Retinal pigment epithelial cell (primary cell): ENCODE data around the gene ELL2.
"Not testable (repeated sequence)": the region's sequence is repeated elsewhere in the genome, so short reads cannot be mapped to it uniquely, and the experiment has no call there.

Source experiments
- DNase-seq: peaks from one replicate; pipeline ENCODE4 v3.0.0-alpha.2; 2010; ENCODE audit warnings: low read depth
- H3K4me3 ChIP-seq: 2 replicates; pipeline ENCODE4 v1.5.1; 2011; ENCODE audit warnings: mild to moderate bottlenecking, low read length, control low read depth, moderate library complexity
- TF ChIP-seq, protein P1 (sequence below): conservative IDR thresholded peaks from 2 replicates; pipeline ENCODE4 v1.5.1; 2011; ENCODE audit warnings: low read depth, low read length, control low read depth, inconsistent platforms

Gene ELL2

DNA sequence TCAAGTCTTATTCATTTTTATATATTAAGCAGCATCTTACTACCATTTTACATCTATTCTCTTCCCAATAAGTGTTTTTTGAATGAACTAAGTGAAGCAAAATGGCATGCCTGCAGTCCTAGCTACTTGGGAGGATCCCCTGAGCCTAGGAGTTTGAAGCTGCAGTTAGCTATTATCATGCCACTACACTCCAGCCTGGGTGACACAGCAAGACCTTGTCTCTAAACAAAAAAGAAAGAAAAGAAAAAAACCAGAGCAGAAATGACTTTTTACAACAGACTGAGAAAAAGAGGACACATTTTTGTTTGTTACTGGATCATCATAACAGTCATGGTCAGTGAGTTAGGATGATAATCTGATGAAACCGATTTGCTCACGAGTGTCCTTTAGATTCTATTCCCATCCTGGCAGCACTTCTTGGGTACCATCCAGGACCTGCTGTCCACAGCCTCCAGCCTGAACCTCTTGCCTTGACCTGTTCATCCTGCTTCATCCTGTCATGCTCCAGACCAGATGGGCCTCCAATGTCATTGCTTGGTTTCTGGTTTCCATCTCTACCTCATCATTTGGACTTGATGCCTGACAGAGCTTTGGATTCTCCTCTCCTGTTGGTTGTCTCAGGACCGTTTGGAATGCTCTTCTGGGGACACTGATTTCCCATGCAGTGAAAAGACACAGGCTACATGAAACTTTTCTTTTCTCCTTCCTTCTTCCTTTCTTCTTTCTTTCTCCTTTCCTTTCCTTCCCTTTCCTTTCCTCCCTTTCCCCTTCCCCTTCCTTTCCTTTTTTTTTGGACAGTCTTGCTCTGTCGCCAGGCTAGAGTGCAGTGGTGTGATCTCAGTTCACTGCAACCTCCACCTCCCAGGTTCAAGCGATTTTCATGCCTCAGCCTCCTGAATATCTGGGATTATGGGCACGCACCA is 89.0 kb downstream of the ELL2 start:
- H3K4me3 ChIP-seq = no peak overlapping the region
- TF ChIP-seq, protein P1, sequence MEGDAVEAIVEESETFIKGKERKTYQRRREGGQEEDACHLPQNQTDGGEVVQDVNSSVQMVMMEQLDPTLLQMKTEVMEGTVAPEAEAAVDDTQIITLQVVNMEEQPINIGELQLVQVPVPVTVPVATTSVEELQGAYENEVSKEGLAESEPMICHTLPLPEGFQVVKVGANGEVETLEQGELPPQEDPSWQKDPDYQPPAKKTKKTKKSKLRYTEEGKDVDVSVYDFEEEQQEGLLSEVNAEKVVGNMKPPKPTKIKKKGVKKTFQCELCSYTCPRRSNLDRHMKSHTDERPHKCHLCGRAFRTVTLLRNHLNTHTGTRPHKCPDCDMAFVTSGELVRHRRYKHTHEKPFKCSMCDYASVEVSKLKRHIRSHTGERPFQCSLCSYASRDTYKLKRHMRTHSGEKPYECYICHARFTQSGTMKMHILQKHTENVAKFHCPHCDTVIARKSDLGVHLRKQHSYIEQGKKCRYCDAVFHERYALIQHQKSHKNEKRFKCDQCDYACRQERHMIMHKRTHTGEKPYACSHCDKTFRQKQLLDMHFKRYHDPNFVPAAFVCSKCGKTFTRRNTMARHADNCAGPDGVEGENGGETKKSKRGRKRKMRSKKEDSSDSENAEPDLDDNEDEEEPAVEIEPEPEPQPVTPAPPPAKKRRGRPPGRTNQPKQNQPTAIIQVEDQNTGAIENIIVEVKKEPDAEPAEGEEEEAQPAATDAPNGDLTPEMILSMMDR = no peak
- no peak for DNase-seq

DNA sequence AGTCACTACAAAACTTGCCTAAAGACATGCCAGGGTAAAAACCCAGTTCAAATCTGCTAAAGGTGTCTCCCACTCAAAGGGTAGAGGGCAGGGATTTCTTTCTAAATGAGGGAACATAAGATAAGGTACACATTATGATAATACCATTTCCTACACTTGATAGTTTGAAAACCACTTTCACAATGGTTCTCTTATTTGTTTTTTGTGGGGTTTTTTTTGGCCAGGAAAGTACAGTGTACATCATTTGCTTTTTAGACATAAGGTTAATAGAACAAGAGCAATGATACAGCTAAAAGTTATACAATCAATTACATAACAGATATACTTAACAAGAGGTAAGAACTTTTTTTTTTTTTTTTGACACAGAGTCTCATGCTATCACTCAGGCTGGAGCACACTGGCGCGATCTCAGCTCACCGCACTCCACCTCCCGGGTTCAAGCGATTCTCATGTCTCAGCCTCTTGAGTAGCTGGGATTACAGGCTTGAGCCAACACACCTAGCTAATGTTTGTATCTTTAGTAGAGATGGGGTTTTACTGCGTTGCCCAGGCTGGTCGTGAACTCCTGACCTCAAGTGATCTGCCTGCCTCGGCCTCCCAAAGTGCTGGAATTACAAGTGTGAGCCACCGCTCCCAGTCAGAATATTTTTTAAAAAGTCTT is 90.4 kb downstream of the ELL2 start:
- no peak for DNase-seq
- H3K4me3 ChIP-seq = no peak overlapping the region
- TF ChIP-seq, protein P1 = no peak

DNA sequence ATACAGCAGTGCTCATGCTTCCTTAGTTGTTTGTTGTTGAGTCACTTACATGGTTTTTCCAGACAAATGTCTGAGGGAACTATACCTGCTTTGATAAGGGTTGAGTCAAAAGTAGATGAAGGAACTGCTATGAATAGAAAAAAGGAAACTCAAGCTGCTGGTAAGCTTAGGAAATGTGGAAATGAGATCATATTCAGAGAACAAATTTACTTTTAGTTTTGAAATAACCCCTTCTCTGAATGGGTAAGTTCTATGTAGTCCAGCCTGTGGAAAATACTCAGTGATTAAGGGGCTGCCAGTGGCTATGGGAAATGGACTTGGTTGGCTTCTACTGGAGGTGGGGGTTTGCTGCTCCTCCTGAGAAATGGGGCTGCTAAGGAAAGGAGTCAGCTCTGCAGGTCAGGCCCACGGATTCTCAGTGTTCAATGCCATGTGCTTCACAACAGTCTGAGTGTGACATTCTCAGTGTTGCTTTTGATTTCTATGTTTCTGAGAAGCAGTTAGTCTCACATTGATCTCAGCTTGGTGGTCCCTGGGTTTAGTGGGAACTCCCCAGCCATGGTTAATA is 91.5 kb downstream of the ELL2 start:
- DNase-seq = no peak

DNA sequence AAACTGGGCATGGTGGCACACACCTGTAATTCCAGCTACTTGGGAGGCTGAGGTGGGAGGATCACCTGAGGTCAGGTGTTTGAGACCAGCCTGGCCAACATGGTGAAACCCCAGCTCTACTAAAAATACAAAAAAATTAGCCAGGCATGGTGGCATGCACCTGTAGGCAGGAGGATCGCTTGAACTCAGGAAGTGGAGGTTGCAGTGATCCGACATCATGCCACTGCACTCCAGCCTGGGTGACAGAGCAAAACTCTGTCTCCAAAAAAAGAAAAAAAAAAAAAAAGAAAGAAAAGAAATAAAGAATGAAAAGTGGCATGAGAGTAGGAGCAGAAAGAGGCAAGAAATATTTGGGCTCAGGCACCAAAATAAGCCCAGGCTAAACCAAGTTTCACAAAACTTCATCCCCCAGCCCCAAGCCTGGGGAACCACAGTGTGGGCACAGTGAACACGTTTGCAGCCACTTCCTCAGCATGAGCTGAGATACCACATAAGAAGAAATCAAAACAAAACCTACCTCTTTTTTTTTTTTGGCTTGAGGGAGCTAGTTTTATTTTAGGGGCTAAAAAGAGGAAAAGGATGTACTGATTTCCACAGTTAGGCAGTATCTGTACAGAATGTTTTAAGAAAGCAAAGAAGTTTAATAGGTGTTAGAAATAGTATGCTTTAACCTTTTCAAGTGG is 92.3 kb downstream of the ELL2 start:
- H3K4me3 ChIP-seq, DNase-seq: not testable (repeated sequence)

More for the DNA sequence above, 91.5 kb downstream of the ELL2 start:
- TF ChIP-seq, protein P1 = no peak
- no peak overlapping the region for H3K4me3 ChIP-seq

DNA sequence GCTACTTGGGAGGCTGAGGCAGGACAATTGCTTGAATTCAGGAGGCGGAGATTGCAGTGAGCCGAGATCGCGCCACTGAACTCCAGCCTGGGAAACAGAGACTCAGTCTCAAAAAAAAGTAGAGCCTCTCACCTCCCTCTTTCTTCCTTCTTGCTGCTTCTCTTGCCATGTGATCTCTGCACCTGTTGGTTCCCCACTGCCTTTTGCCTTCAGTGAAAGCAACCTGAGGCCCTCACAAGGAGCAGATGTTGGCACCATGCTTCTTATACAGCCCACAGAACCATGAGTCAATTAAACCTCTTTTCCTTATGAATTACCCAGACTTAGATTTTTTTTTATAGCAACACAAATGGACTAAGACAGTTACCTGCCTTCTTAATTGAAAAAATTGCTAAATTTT is 93.5 kb downstream of the ELL2 start:
- no peak for DNase-seq
- TF ChIP-seq, protein P1 = no peak
- H3K4me3 ChIP-seq = no peak overlapping the region

DNA sequence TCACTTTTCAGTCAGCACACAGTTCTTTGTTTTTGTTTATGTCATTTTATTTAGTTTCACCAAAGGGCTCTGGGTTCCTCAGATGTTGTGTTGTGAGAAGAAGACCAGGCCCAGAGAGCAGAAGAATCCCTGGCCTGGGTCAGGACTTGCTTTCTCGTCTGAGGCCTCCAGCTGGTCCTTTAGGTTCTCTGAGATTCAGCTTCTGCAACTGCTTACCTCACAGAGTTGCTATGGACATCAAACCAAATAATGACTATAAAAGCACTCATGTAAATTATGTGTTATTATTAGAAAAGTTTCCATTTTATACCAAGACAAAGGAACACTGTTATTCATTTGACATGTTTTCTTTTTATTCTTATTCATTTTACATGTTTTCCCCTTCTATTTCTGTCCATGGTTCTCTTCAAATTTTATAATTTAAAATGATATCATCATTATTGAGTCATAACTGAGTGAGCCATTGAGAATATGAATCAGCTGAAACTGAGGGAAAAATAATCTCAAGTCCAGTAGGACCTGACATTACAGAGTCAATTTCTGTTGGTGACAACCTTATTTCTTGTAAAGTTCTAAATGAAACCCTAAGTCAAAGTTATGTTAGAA is 95.1 kb downstream of the ELL2 start:
- H3K4me3 ChIP-seq = no peak overlapping the region
- TF ChIP-seq, protein P1 = no peak
- DNase-seq = no peak
